Measurements from ENCODE around the gene FAM177B. TPM values are rescaled to one million over a fixed set of nuclear protein-coding genes. Genes with fewer than 3 reads are reported as not detected.

Gene FAM177B
- total RNA-seq, 3 donors from 2014 or later (not counting 1 experiment from before 2014, with no cell fraction given) = not detected

DNA sequence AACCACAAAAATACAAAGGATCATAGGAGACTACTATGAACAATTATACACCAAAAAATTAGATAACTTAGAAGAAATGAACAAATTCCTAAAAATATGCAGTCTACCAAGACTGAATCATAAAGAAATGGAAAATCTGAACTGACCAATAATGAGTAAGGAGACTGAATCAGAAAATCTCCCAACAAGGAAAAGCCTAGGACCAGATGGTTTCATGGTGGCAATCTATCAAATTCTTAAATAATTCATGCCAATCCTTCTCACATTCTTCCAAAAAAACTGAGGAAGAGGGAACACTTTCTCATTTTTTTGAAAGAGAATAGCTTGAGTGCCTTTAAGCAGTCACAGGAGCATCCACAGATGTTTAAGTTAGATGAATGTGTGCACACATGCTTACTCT is 46.0 kb downstream of the FAM177B start:
- no peaks in the 10 kb centered on the region for H3K9me3 Mint-ChIP-seq
- no peaks in the 10 kb centered on the region for H3K36me3 Mint-ChIP-seq
- Histone ChIP-seq H3K4me1 (ENCODE audit: control insufficient read depth, insufficient read depth, low read length) (no peaks in the 10 kb centered on the region), H3K27me3 (ENCODE audit: control insufficient read depth, insufficient read depth, low read length) (peaks cover 3% of the 10 kb centered on the region), H3K4me3 (ENCODE audit: low read length) (no peak overlapping the region), H3K27ac (ENCODE audit: low read length) (no peak overlapping the region), H3K36me3 (ENCODE audit: control insufficient read depth, insufficient read depth, low read length) (no peaks in the 10 kb centered on the region), H3K9me3 (ENCODE audit: control insufficient read depth, insufficient read depth, low read length) (no peaks in the 10 kb centered on the region)
- no peak overlapping the region for H3K4me3 Mint-ChIP-seq
- H3K4me1 Mint-ChIP-seq = no peaks in the 10 kb centered on the region
- TF ChIP-seq, protein P1, sequence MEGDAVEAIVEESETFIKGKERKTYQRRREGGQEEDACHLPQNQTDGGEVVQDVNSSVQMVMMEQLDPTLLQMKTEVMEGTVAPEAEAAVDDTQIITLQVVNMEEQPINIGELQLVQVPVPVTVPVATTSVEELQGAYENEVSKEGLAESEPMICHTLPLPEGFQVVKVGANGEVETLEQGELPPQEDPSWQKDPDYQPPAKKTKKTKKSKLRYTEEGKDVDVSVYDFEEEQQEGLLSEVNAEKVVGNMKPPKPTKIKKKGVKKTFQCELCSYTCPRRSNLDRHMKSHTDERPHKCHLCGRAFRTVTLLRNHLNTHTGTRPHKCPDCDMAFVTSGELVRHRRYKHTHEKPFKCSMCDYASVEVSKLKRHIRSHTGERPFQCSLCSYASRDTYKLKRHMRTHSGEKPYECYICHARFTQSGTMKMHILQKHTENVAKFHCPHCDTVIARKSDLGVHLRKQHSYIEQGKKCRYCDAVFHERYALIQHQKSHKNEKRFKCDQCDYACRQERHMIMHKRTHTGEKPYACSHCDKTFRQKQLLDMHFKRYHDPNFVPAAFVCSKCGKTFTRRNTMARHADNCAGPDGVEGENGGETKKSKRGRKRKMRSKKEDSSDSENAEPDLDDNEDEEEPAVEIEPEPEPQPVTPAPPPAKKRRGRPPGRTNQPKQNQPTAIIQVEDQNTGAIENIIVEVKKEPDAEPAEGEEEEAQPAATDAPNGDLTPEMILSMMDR (IDR thresholded peaks at IDR 0.05) = no peak
- H3K27me3 Mint-ChIP-seq (ENCODE audit: low read depth in 2 of 2) = peaks cover 19 to 40% of the 10 kb centered on the region in 2 donors
- intact Hi-C loops (cut with micrococcal nuclease) = no loop called here
- ATAC-seq (no peak), DNase-seq (no peak)
- no peak overlapping the region for H3K27ac Mint-ChIP-seq

DNA sequence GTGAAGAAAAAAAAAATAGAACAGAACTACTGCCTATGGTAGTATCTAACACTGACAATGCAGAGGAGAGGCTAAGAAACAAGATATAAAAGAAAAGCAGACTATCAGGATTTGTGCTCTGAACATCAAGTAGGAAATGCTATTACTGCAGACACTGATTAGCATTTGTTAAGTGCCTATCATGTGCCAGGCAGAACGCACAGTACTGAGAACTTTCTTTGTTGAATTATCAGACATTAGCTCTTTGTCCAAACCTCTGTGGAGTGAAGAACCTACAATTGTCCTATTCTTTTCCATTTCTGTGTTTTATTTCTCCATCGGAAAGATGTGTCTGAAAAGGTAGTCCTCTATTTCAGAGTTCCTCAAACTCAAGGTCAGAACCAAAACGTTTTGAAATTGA is 47.4 kb downstream of the FAM177B start:
- no peak for ATAC-seq
- Mint-ChIP-seq H3K27me3 (ENCODE audit: low read depth in 2 of 2) (peaks cover 19 to 40% of the 10 kb centered on the region in 2 donors), H3K4me1 (no peaks in the 10 kb centered on the region), H3K4me3 (no peak overlapping the region), H3K27ac (no peak overlapping the region), H3K36me3 (no peaks in the 10 kb centered on the region), H3K9me3 (no peaks in the 10 kb centered on the region)
- H3K36me3 ChIP-seq (ENCODE audit: control insufficient read depth, insufficient read depth, low read length) = no peaks in the 10 kb centered on the region
- no peaks in the 10 kb centered on the region for H3K4me1 ChIP-seq (ENCODE audit: control insufficient read depth, insufficient read depth, low read length)
- H3K9me3 ChIP-seq (ENCODE audit: control insufficient read depth, insufficient read depth, low read length) = no peaks in the 10 kb centered on the region
- intact Hi-C loops (cut with micrococcal nuclease) = no loop called here
- peaks cover 3% of the 10 kb centered on the region for H3K27me3 ChIP-seq (ENCODE audit: control insufficient read depth, insufficient read depth, low read length)
- no peak overlapping the region for H3K27ac ChIP-seq (ENCODE audit: low read length)
- 82% methylated on average over 1 of the region's 3 CpGs for WGBS (ENCODE audit: insufficient coverage)
- no peak overlapping the region for H3K4me3 ChIP-seq (ENCODE audit: low read length)
- TF ChIP-seq, protein P1 (IDR thresholded peaks at IDR 0.05) = no peak
- DNase-seq = no peak

DNA sequence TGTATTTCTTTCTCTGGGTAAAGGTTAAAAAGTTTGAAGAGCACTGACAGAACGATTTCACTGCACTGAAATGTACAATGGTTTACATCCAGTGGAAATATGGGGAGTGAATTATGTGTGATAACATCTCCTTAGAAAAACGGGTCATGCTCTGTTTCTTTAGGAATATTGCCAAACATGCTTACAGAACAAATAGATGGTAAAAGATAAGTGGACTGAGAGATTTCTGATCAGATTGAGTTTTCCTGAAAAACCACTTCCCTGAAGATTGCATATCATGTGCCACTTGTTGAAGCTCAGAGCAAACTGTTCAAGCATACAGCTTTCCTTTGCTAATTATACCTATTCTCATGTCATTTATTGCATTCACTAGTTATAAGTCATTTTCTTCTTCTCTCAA is 47.9 kb downstream of the FAM177B start:
- H3K27me3 Mint-ChIP-seq (ENCODE audit: low read depth in 2 of 2) = peaks cover 19 to 40% of the 10 kb centered on the region in 2 donors
- H3K9me3 Mint-ChIP-seq = no peaks in the 10 kb centered on the region
- intact Hi-C loops (cut with micrococcal nuclease) = no loop called here
- no peak overlapping the region for H3K27ac ChIP-seq (ENCODE audit: low read length)
- WGBS (ENCODE audit: insufficient coverage) = 16% methylated on average over 2 of the region's 2 CpGs
- DNase-seq = no peak
- no peak overlapping the region for H3K4me3 Mint-ChIP-seq
- no peak for ATAC-seq
- no peaks in the 10 kb centered on the region for H3K4me1 Mint-ChIP-seq
- TF ChIP-seq, protein P1 (IDR thresholded peaks at IDR 0.05) = no peak
- no peaks in the 10 kb centered on the region for H3K36me3 Mint-ChIP-seq
- no peak overlapping the region for H3K27ac Mint-ChIP-seq
- H3K27me3 ChIP-seq (ENCODE audit: control insufficient read depth, insufficient read depth, low read length) = peaks cover 3% of the 10 kb centered on the region
- H3K4me3 ChIP-seq (ENCODE audit: low read length) = no peak overlapping the region
- H3K4me1 ChIP-seq (ENCODE audit: control insufficient read depth, insufficient read depth, low read length) = no peaks in the 10 kb centered on the region
- no peaks in the 10 kb centered on the region for H3K36me3 ChIP-seq (ENCODE audit: control insufficient read depth, insufficient read depth, low read length)
- no peaks in the 10 kb centered on the region for H3K9me3 ChIP-seq (ENCODE audit: control insufficient read depth, insufficient read depth, low read length)

DNA sequence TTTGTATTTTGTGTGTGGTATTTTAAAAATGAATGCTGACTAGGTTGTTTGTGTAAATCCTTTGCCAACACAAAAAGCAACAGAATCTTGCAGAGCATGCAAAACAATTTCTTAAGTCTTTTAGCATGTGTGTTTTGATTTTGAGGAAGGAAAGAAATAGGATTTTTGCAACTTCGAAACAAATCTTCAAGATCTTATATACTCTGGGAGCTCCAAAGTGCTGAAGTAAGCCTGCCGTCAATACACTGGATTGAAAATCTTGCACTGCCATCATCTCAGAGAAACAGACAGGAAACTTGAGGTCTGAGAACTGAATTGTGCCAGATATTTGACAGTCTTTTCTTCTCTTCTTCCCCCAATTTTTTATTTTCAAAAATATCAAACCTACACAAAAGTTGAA is 48.5 kb downstream of the FAM177B start:
- Histone ChIP-seq H3K9me3 (ENCODE audit: control insufficient read depth, insufficient read depth, low read length) (no peaks in the 10 kb centered on the region), H3K4me1 (ENCODE audit: control insufficient read depth, insufficient read depth, low read length) (no peaks in the 10 kb centered on the region), H3K36me3 (ENCODE audit: control insufficient read depth, insufficient read depth, low read length) (no peaks in the 10 kb centered on the region), H3K4me3 (ENCODE audit: low read length) (no peak overlapping the region), H3K27ac (ENCODE audit: low read length) (no peak overlapping the region), H3K27me3 (ENCODE audit: control insufficient read depth, insufficient read depth, low read length) (peaks cover 3% of the 10 kb centered on the region)
- no peak for ATAC-seq
- no peak overlapping the region for H3K27ac Mint-ChIP-seq
- no peaks in the 10 kb centered on the region for H3K36me3 Mint-ChIP-seq
- intact Hi-C loops (cut with micrococcal nuclease) = no loop called here
- H3K9me3 Mint-ChIP-seq = no peaks in the 10 kb centered on the region
- H3K27me3 Mint-ChIP-seq (ENCODE audit: low read depth in 2 of 2) = peaks cover 15 to 36% of the 10 kb centered on the region in 2 donors
- no peaks in the 10 kb centered on the region for H3K4me1 Mint-ChIP-seq
- TF ChIP-seq, protein P1 (IDR thresholded peaks at IDR 0.05) = no peak
- DNase-seq = no peak
- 23% methylated on average over 2 of the region's 2 CpGs for WGBS (ENCODE audit: insufficient coverage)
- no peak overlapping the region for H3K4me3 Mint-ChIP-seq

Measured in natural killer cell (primary cell).